Tibial artery (tissue), 4 donors: ENCODE data around the gene AKAP7.

Experiments used
- DNase-seq, 2 donors: peaks; one replicate each; pipeline ENCODE4 v3.0.0-alpha.2; 2019
- H3K27ac ChIP-seq, 2 donors: fragments of 200-600 bp; sonication (generic) in 1 of 2; 1 replicate in 1 of 2; 2 replicates in 1 of 2; pipeline ENCODE4 v1.5.1; 2018 to 2019; ENCODE audit warnings: mild to moderate bottlenecking in 1 of 2
- H3K27me3 ChIP-seq, 2 donors: fragments of 200-600 bp; sonication (generic) in 1 of 2; one replicate each; pipeline versions ENCODE4 v1.5.1 to v1.6.0; 2016 to 2019
- H3K36me3 ChIP-seq, 3 donors: fragments of 200-600 bp; sonication (generic) in 2 of 3; one replicate each; pipeline ENCODE4 v1.5.1; 2016 to 2019; ENCODE audit warnings: mild to moderate bottlenecking in 2 of 3
- H3K4me1 ChIP-seq, 4 donors: fragments of 200-600 bp; sonication (generic) in 2 of 4; 1 replicate in 3 of 4; 2 replicates in 1 of 4; pipeline ENCODE4 v1.5.1; 2016 to 2019
- H3K4me3 ChIP-seq, 2 donors: fragments of 200-600 bp; sonication (generic) in 1 of 2; 1 replicate in 1 of 2; 2 replicates in 1 of 2; pipeline ENCODE4 v1.5.1; 2018 to 2019; ENCODE audit warnings: mild to moderate bottlenecking in 2 of 2
- H3K9me3 ChIP-seq, 3 donors: fragments of 200-600 bp; sonication (generic) in 1 of 3; one replicate each; pipeline ENCODE4 v1.5.1; 2016 to 2019
- CTCF ChIP-seq, 2 experiments: fragments of 200-600 bp in 1 of 2; fragments of 450-650 bp in 1 of 2; IDR thresholded peaks; one replicate each; pipeline ENCODE4 v1.5.1; 2017 to 2019; ENCODE audit warnings: antibody characterized with exemption in 2 of 2, mild to moderate bottlenecking in 1 of 2, moderate library complexity in 1 of 2
- intact Hi-C: fragments of 100-400 bp; cut with DNase I; formaldehyde crosslinking; loops from one replicate; pipeline ENCODE4 v1.15.0; 2023; ENCODE audit warnings: low total_unique reads

Gene AKAP7

GRCh38 chr6:131116321-131116720 is 18.9 kb upstream of the AKAP7 start:
- Histone ChIP-seq H3K4me1 (no peaks in the 10 kb centered on the region), H3K27ac (no peak overlapping the region), H3K4me3 (no peak overlapping the region), H3K9me3 (no peaks in the 10 kb centered on the region), H3K27me3 (no peaks in the 10 kb centered on the region), H3K36me3 (no peaks in the 10 kb centered on the region)
- no peak for DNase-seq
- no peak for TF ChIP-seq CTCF (IDR thresholded peaks at IDR 0.05)
- intact Hi-C loops, result loop anchor here (2.0 kb wide), 1 partner anchor 230 kb away; no protein-coding TSS in a partner anchor

- no peaks in the 10 kb centered on the region for H3K27me3 ChIP-seq
- H3K36me3 ChIP-seq, result no peaks in the 10 kb centered on the region
- DNase-seq, result no peak
- peak; percentile 46 to 78 for TF ChIP-seq CTCF (IDR thresholded peaks at IDR 0.05)
- no peak overlapping the region for H3K4me3 ChIP-seq
- H3K27ac ChIP-seq, result no peak overlapping the region
- H3K4me1 ChIP-seq, result no peaks in the 10 kb centered on the region
- intact Hi-C loops, result loop anchor here (2.0 kb wide), 1 partner anchor 230 kb away; no protein-coding TSS in a partner anchor
- H3K9me3 ChIP-seq, result no peaks in the 10 kb centered on the region
Measured at GRCh38 chr6:131116755-131117360, 18.4 kb upstream of the AKAP7 start.

- DNase-seq, result no peak
- no peak overlapping the region for H3K27ac ChIP-seq
- H3K36me3 ChIP-seq, result no peaks in the 10 kb centered on the region
- no peaks in the 10 kb centered on the region for H3K4me1 ChIP-seq
- no peaks in the 10 kb centered on the region for H3K27me3 ChIP-seq
- intact Hi-C loops, result loop anchor here (2.0 kb wide), 1 partner anchor 231 kb away; no protein-coding TSS in a partner anchor
- H3K4me3 ChIP-seq, result no peak overlapping the region
- no peaks in the 10 kb centered on the region for H3K9me3 ChIP-seq
- no peak for TF ChIP-seq CTCF (IDR thresholded peaks at IDR 0.05)
Measured at GRCh38 chr6:131117878-131118277, 17.4 kb upstream of the AKAP7 start.

- no peak overlapping the region for H3K27ac ChIP-seq
- H3K27me3 ChIP-seq, result no peaks in the 10 kb centered on the region
- DNase-seq, result no peak
- TF ChIP-seq CTCF (IDR thresholded peaks at IDR 0.05), result no peak
- H3K4me1 ChIP-seq, result no peaks in the 10 kb centered on the region
- H3K4me3 ChIP-seq, result no peak overlapping the region
- H3K9me3 ChIP-seq, result no peaks in the 10 kb centered on the region
- intact Hi-C loops, result no loop called here
- H3K36me3 ChIP-seq, result no peaks in the 10 kb centered on the region
Measured at GRCh38 chr6:131122007-131122406, 13.3 kb upstream of the AKAP7 start.

GRCh38 chr6:131122516-131122915 is 12.8 kb upstream of the AKAP7 start:
- no peak for DNase-seq
- Histone ChIP-seq H3K9me3 (no peaks in the 10 kb centered on the region), H3K4me1 (no peaks in the 10 kb centered on the region), H3K4me3 (no peak overlapping the region), H3K27ac (no peak overlapping the region), H3K27me3 (no peaks in the 10 kb centered on the region), H3K36me3 (no peaks in the 10 kb centered on the region)
- TF ChIP-seq CTCF (IDR thresholded peaks at IDR 0.05), result no peak
- intact Hi-C loops, result no loop called here
